VCaP (cell line): Measurements from ENCODE around the gene SSBP4.
A peak's percentile ranks its signal among the peaks of the same experiment; 100 is the strongest.
"Not testable (repeated sequence)": the region's sequence is repeated elsewhere in the genome, so short reads cannot be mapped to it uniquely, and the experiment has no call there.

Source experiments
- H3K27ac ChIP-seq: fragments of 450-650 bp; 2 replicates; pipeline ENCODE4 v1.5.1; 2017
- TF ChIP-seq, protein P1 (sequence below): fragments of 450-650 bp; conservative IDR thresholded peaks from 2 replicates; pipeline ENCODE4 v1.5.1; 2017; ENCODE audit warnings: mild to moderate bottlenecking, moderate library complexity

SSBP4 gene

DNA sequence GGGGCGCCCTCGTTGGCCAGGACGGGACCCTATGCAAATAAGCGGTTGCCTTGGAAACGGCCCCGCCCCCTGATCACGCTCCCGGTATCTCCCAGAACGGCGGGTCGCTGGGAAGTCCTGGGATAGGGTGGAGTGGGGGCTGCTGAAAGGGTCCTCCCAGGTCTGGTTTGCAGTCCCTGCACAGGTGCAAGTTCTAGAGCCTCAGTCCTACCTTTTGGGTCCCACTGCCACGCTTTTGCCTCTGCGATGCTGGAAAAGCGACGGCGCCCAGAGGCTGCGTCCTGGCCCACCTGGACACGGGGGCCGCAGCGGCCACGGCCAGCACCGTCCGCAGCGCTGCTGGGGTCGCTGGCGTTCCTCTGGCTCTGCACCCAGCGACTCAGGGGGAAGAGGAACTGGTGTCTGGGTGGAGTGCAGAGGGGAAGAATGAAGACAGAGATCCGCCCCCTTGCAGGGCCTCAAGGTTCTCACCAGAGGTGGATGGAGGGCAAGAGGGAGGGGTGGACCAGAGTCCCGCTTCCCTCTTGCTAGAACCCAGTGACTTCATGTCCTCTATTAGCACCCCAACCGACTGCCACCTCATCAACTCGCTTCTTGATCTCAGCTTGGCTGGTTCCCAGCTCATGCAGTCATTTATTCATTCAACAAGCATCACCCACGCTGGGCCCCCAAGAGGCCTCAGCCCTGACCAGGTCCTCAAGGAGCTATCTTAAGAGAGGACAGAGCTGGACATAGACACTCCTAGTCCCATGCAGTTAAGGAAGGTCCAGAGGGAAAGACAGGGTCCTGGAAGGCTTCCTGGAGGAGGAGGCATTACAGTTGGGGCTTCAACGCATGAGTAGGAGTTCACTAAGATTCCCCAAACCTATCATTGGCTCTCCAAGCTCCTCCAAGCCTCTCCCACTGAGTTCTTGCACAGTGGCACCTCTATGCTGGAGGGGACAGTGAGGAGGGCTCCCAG lies 21.7 kb upstream of the SSBP4 start, which contains the start of gene LRRC25:
Gene LRRC25, minus strand, starts transcription at position 381 of the 961 bp plus-strand sequence. CDS start 659 bp downstream, outside the sequence.
- TF ChIP-seq, protein P1, sequence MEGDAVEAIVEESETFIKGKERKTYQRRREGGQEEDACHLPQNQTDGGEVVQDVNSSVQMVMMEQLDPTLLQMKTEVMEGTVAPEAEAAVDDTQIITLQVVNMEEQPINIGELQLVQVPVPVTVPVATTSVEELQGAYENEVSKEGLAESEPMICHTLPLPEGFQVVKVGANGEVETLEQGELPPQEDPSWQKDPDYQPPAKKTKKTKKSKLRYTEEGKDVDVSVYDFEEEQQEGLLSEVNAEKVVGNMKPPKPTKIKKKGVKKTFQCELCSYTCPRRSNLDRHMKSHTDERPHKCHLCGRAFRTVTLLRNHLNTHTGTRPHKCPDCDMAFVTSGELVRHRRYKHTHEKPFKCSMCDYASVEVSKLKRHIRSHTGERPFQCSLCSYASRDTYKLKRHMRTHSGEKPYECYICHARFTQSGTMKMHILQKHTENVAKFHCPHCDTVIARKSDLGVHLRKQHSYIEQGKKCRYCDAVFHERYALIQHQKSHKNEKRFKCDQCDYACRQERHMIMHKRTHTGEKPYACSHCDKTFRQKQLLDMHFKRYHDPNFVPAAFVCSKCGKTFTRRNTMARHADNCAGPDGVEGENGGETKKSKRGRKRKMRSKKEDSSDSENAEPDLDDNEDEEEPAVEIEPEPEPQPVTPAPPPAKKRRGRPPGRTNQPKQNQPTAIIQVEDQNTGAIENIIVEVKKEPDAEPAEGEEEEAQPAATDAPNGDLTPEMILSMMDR = no peak
- H3K27ac ChIP-seq = peak within 1 kb of the TSS; percentile 80

DNA sequence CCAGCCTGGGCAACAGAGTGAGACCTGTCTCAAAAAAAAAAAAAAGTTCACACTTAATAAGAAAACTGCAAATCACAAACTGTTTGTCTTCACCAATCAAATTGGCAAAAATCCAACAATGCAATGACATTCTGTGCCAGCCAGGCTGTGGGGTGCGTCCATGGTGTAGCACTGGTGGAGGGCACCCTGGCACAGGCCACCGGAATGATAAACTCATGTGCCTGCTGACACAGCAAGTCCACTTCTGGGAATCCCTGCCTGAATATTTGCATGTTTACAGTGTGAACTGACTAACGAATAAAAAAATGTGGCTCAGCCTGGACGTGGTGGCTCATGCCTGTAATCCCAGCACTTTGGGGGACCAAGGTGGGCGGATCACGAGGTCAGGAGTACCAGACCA lies 20.2 kb upstream of the SSBP4 start:
- TF ChIP-seq, protein P1 = no peak
- H3K27ac ChIP-seq = peak overlapping the region; percentile 80

DNA sequence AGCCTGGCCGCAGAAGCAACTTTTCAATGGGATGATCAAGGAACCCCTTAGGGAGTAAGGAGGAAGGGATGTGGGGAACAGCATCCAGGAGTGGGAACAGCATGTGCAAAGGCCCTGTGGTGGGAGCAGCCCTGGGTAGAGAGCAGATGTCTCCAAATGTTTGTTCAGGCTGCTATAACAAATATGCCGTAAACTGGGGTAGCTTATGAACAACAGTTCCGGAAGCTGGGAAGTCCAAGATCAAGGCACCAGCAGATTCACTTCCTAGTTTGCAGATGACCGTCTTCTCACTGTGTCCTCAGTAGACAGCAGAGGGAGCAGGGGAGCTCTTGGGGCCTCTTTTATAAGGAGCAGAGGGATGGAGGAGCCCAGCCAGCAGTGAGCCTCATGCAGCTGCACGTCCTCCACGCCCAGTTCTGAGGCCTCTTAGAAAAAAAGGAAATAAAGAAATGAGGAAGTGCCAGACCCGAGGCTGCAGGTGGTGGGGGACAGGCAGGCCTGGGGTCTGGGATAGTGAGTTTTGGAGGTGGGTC lies 17.6 kb upstream of the SSBP4 start:
- TF ChIP-seq, protein P1 = peak; percentile 59
- peak overlapping the region; percentile 48 for H3K27ac ChIP-seq

DNA sequence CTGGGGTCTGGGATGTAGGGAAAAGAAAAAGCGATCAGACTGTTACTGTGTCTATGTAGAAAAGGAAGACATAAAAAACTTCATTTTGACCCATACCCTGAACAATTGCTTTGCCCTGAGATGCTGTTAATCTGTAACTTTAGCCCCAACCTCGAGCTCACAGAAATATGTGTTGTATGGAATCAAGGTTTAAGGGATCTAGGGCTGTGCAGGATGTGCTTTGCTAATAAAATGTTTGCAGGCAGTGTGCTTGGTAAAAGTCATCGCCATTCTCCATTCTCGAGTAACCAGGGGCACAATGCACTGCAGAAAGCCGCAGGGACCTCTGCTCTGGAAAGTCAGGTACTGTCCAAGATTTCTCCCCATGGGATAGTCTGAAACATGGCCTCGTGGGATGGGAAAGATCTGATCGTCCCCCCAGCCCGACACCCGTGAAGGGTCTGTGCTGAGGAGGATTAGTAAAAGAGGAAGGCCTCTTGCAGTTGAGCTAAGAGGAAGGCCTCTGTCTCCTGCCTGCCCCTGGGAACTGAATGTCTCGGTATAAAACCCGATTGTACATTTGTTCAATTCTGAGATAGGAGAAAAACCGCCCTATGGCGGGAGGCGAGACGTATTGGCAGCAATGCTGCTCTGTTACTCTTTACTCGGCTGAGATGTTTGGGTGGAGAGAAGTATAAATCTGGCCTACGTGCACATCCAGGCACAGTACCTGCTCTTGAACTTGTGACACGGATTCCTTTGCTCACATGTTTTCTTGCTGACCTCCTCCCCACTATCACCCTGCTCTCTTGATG lies 16.5 kb upstream of the SSBP4 start:
- H3K27ac ChIP-seq = peak overlapping the region; percentile 48

- not testable (repeated sequence) for H3K27ac ChIP-seq
Measured at GRCh38 chr19:18405754-18406153, 13.4 kb upstream of the SSBP4 start.

- TF ChIP-seq, protein P1 = no peak
- no peak overlapping the region for H3K27ac ChIP-seq
Measured at GRCh38 chr19:18406749-18407148, 12.4 kb upstream of the SSBP4 start.

DNA sequence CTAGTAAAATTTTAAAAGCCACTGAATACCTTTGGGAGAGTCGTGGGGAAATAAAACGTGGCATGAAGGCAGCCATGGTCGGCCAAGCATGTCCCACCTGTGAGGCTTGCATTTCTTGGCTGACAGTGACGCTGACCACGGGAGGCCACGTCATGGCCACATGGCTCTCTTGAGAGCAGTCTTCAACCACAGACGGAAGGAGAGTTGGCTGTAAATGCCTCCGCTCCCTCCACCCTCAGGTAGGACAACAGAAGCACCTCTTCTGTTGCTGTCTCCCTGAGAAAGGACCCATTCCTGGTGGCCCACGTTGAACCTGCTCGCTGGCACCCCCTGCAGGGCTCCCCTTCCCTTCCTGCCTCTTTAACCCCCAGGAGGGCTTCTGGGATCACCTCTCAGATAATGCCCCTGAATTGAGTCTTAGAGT lies 11.1 kb upstream of the SSBP4 start:
- TF ChIP-seq, protein P1 = peak; percentile 63

GRCh38 chr19:18412610-18413239 lies 6.5 kb upstream of the SSBP4 start:
- no peak overlapping the region for H3K27ac ChIP-seq
- TF ChIP-seq, protein P1 = no peak

More for the DNA sequence above, 11.1 kb upstream of the SSBP4 start:
- no peak overlapping the region for H3K27ac ChIP-seq
